ENCODE results near the gene C5AR2. TPM values are rescaled to one million over a fixed set of nuclear protein-coding genes. Genes with fewer than 3 reads are reported as not detected.
"Not testable (repeated sequence)": the region's sequence is repeated elsewhere in the genome, so short reads cannot be mapped to it uniquely, and the experiment has no call there.

The C5AR2 gene
- total RNA-seq, 1 donor from 2014 or later = 6.4 TPM

GRCh38 chr19:47356900-47357299, 24.9 kb downstream of the C5AR2 start:
- DNase-seq (no peak), ATAC-seq (no peak)
- no peaks in the 10 kb centered on the region for H3K4me1 ChIP-seq
- peaks cover 96% of the 10 kb centered on the region for H3K36me3 ChIP-seq
- intact Hi-C loops (cut with DNase I) = no loop called here
- H3K9me3 ChIP-seq = no peaks in the 10 kb centered on the region
- no peak for TF ChIP-seq CTCF (IDR thresholded peaks at IDR 0.05)
- H3K4me3 ChIP-seq = no peak overlapping the region
- no peaks in the 10 kb centered on the region for H3K27me3 ChIP-seq (ENCODE audit: low read depth)
- no peak overlapping the region for H3K27ac ChIP-seq

GRCh38 chr19:47357788-47358680, 26.1 kb downstream of the C5AR2 start:
- Histone ChIP-seq H3K27me3 (ENCODE audit: low read depth) (no peaks in the 10 kb centered on the region), H3K4me1 (no peaks in the 10 kb centered on the region), H3K27ac (no peak overlapping the region), H3K9me3 (no peaks in the 10 kb centered on the region), H3K4me3 (no peak overlapping the region), H3K36me3 (peaks cover 100% of the 10 kb centered on the region)
- no peak for DNase-seq
- TF ChIP-seq CTCF (IDR thresholded peaks at IDR 0.05) = no peak
- peak in 1 of 2 donors; percentile 26 for ATAC-seq
- intact Hi-C loops (cut with DNase I) = no loop called here

- Histone ChIP-seq H3K27ac (no peak overlapping the region), H3K4me3 (no peak overlapping the region), H3K4me1 (no peaks in the 10 kb centered on the region), H3K36me3 (peaks cover 100% of the 10 kb centered on the region), H3K9me3 (no peaks in the 10 kb centered on the region), H3K27me3 (ENCODE audit: low read depth) (no peaks in the 10 kb centered on the region)
- ATAC-seq (no peak), DNase-seq (no peak)
- no peak for TF ChIP-seq CTCF (IDR thresholded peaks at IDR 0.05)
- intact Hi-C loops (cut with DNase I) = no loop called here
Measured at GRCh38 chr19:47358936-47359335, 27.0 kb downstream of the C5AR2 start.

- Histone ChIP-seq H3K4me3 (no peak overlapping the region), H3K4me1 (no peaks in the 10 kb centered on the region), H3K27me3 (ENCODE audit: low read depth) (no peaks in the 10 kb centered on the region), H3K36me3 (peaks cover 98% of the 10 kb centered on the region), H3K27ac (no peak overlapping the region), H3K9me3 (no peaks in the 10 kb centered on the region)
- DNase-seq (no peak), ATAC-seq (no peak)
- intact Hi-C loops (cut with DNase I) = no loop called here
- TF ChIP-seq CTCF (IDR thresholded peaks at IDR 0.05) = no peak
Measured at GRCh38 chr19:47362321-47362720, 30.3 kb downstream of the C5AR2 start.

- intact Hi-C loops (cut with DNase I) = no loop called here
- DNase-seq (no peak), ATAC-seq (peak; percentile 17 to 19)
- Histone ChIP-seq H3K9me3 (no peaks in the 10 kb centered on the region), H3K27ac (no peak overlapping the region), H3K36me3 (peaks cover 91% of the 10 kb centered on the region), H3K4me1 (no peaks in the 10 kb centered on the region), H3K4me3 (no peak overlapping the region), H3K27me3 (ENCODE audit: low read depth) (no peaks in the 10 kb centered on the region)
- TF ChIP-seq CTCF (IDR thresholded peaks at IDR 0.05) = no peak
Measured at GRCh38 chr19:47363758-47364531, 32.0 kb downstream of the C5AR2 start.

GRCh38 chr19:47365455-47365854, 33.5 kb downstream of the C5AR2 start:
- not testable (repeated sequence) for ATAC-seq

More at GRCh38 chr19:47365455-47365854, 33.5 kb downstream of the C5AR2 start:
- H3K9me3 ChIP-seq; DNase-seq; intact Hi-C loops (cut with DNase I); H3K4me1 ChIP-seq; H3K27ac ChIP-seq; H3K4me3 ChIP-seq; H3K27me3 ChIP-seq (ENCODE audit: low read depth): not testable (repeated sequence)
- peaks cover 91% of the 10 kb centered on the region for H3K36me3 ChIP-seq

Measured in lower lobe of right lung (tissue), 2 donors.